IMR-90 (cell line): ENCODE results near the gene FUT7. TPM values are rescaled to one million over a fixed set of nuclear protein-coding genes. Genes with fewer than 3 reads are reported as not detected.
"Not testable (repeated sequence)": the region's sequence is repeated elsewhere in the genome, so short reads cannot be mapped to it uniquely, and the experiment has no call there.

Experiments
- ATAC-seq: fragments of 200-7000 bp; cut with Tn5 transposase; 2 replicates; pipeline ENCODE4 v1.9.1; 2020; ENCODE audit warnings: low read depth, mild to moderate bottlenecking, moderate library complexity
- BruUV-seq: library from RNA; stranded (reverse); fragments of 400-500 nt; replicated peaks from 2 replicates; lab custom pipeline; 2021; lab: Mats Ljungman, UMichigan
- CTCF ChIA-PET: fragments of 300-600 bp; formaldehyde crosslinking; extraction: SDS; loops from one replicate; lab custom pipeline; 2021; ENCODE audit warnings: antibody characterized with exemption; lab: Yijun Ruan, JAX
- POLR2A ChIA-PET: fragments of 300-600 bp; sonication (Branson Sonifier 250); formaldehyde crosslinking; loops from one replicate; lab custom pipeline; 2022; ENCODE audit warnings: antibody characterized with exemption; ENCODE audit not compliant: unreplicated experiment; lab: Charles Lee
- DNase-seq: peaks from one replicate; pipeline ENCODE4 v3.0.0; 2013
- H2AFZ ChIP-seq: replicated peaks from 2 replicates; pipeline ENCODE3; 2013; ENCODE audit warnings: low read length, mild to moderate bottlenecking; ENCODE audit not compliant: poor library complexity
- H2AK5ac ChIP-seq: 2 replicates; pipeline ENCODE4 v1.6.1; 2013; ENCODE audit warnings: low read depth, low read length, inconsistent platforms
- H2AK9ac ChIP-seq: replicated peaks from 2 replicates; pipeline ENCODE3; 2013; ENCODE audit warnings: mild to moderate bottlenecking, low read depth, low read length, moderate library complexity; ENCODE audit not compliant: poor library complexity
- H2BK120ac ChIP-seq: 2 replicates; pipeline ENCODE4 v1.6.1; 2013; ENCODE audit warnings: low read depth, low read length, inconsistent platforms
- H2BK15ac ChIP-seq: 3 replicates; pipeline ENCODE4 v1.6.1; 2013; ENCODE audit warnings: low read depth, low read length, inconsistent platforms
- H2BK20ac ChIP-seq: 2 replicates; pipeline ENCODE4 v1.6.1; 2013; ENCODE audit warnings: low read depth, mild to moderate bottlenecking, inconsistent platforms, low read length, moderate library complexity
- H2BK5ac ChIP-seq: 2 replicates; pipeline ENCODE4 v1.6.1; 2013; ENCODE audit warnings: mild to moderate bottlenecking, low read depth, low read length, inconsistent platforms; ENCODE audit not compliant: poor library complexity, severe bottlenecking
- H3K14ac ChIP-seq: replicated peaks from 2 replicates; pipeline ENCODE4 v1.6.1; 2013; ENCODE audit warnings: low read depth, low read length, inconsistent platforms
- H3K18ac ChIP-seq: 2 replicates; pipeline ENCODE4 v1.6.1; 2013; ENCODE audit warnings: low read depth, low read length, control low read depth
- H3K23ac ChIP-seq: 2 replicates; pipeline ENCODE4 v1.6.1; 2013; ENCODE audit warnings: low read depth, low read length, inconsistent platforms
- H3K27ac ChIP-seq: 2 replicates; pipeline ENCODE4 v1.5.1; 2013; ENCODE audit warnings: mild to moderate bottlenecking, control low read depth, low read length; ENCODE audit not compliant: insufficient read depth
- H3K27me3 ChIP-seq: 2 replicates; pipeline ENCODE4 v1.6.1; 2013; ENCODE audit warnings: low read length; ENCODE audit not compliant: control insufficient read depth, insufficient read depth
- H3K36me3 ChIP-seq: 2 replicates; pipeline ENCODE4 v1.6.1; 2013; ENCODE audit warnings: low read length, mixed read lengths; ENCODE audit not compliant: control insufficient read depth, insufficient read depth
- H3K4ac ChIP-seq: 2 replicates; pipeline ENCODE4 v1.6.1; 2013; ENCODE audit warnings: low read depth, low read length, inconsistent platforms
- H3K4me1 ChIP-seq: 2 replicates; pipeline ENCODE4 v1.6.1; 2013; ENCODE audit warnings: low read length, mixed read lengths; ENCODE audit not compliant: control insufficient read depth, insufficient read depth
- H3K4me2 ChIP-seq: 2 replicates; pipeline ENCODE4 v1.6.1; 2013; ENCODE audit warnings: low read depth, mild to moderate bottlenecking, control low read depth, low read length, moderate library complexity
- H3K4me3 ChIP-seq: 2 replicates; pipeline ENCODE4 v1.5.1; 2013; ENCODE audit warnings: low read depth, mild to moderate bottlenecking, control low read depth, low read length, moderate library complexity; ENCODE audit not compliant: insufficient read depth
- H3K56ac ChIP-seq: 2 replicates; pipeline ENCODE4 v1.6.1; 2013; ENCODE audit warnings: low read length, inconsistent platforms; ENCODE audit not compliant: insufficient read depth; ENCODE audit errors: extremely low read depth
- H3K79me1 ChIP-seq, 2 experiments: 2 replicates each; pipeline ENCODE4 v1.6.1; 2013; ENCODE audit warnings: low read length in 2 of 2, inconsistent platforms in 1 of 2, low read depth in 1 of 2
- H3K9ac ChIP-seq: 2 replicates; pipeline ENCODE4 v1.6.1; 2013; ENCODE audit warnings: low read depth, low read length, control low read depth
- H3K9me1 ChIP-seq: 2 replicates; pipeline ENCODE4 v1.6.1; 2013; ENCODE audit warnings: low read length, inconsistent platforms; ENCODE audit not compliant: insufficient read depth
- H3K9me3 ChIP-seq: 2 replicates; pipeline ENCODE4 v1.6.1; 2013; ENCODE audit warnings: low read length; ENCODE audit not compliant: control insufficient read depth, insufficient read depth
- H4K20me1 ChIP-seq: 2 replicates; pipeline ENCODE4 v1.6.1; 2013; ENCODE audit warnings: low read length, inconsistent platforms; ENCODE audit not compliant: insufficient read depth
- H4K5ac ChIP-seq: 2 replicates; pipeline ENCODE4 v1.6.1; 2013; ENCODE audit warnings: mild to moderate bottlenecking, low read depth, low read length, control low read depth
- H4K8ac ChIP-seq, 2 experiments: 2 replicates each; pipeline ENCODE4 v1.6.1; 2013; ENCODE audit warnings: low read depth in 2 of 2, low read length in 2 of 2, control low read depth in 1 of 2, inconsistent platforms in 1 of 2
- H4K91ac ChIP-seq: 2 replicates; pipeline ENCODE4 v1.6.1; 2013; ENCODE audit warnings: low read depth, low read length, inconsistent platforms; ENCODE audit not compliant: insufficient read depth
- WGBS, 2 experiments: methylation state at CpG; one replicate each; pipeline versions ENCODE4 v1.1.5 to v1.1.7; 2013; ENCODE audit warnings: missing lambda C conversion rate in 2 of 2; ENCODE audit not compliant: insufficient read length in 1 of 2; ENCODE audit errors: extremely low coverage in 2 of 2; 5-methylcytosine and 5-hydroxymethylcytosine counted together
- dilution Hi-C: fragments of 300-500 bp; cut with HindIII; formaldehyde crosslinking; loops from one replicate; pipeline ENCODE4 v1.14.3; 2018; ENCODE audit warnings: low sequenced_read_pairs; ENCODE audit not compliant: unreplicated experiment
- in situ Hi-C: fragments of 300-500 bp; cut with MboI; formaldehyde crosslinking; loops from 3 replicates; pipeline ENCODE4 v1.14.3; 2019; ENCODE audit warnings: low sequenced_read_pairs, inconsistent platforms, mixed read lengths
- intact Hi-C: fragments of 100-400 bp; cut with micrococcal nuclease; formaldehyde crosslinking; loops from 2 replicates; pipeline ENCODE4 v1.10.0; 2022
- polyA plus RNA-seq, 3 experiments: library from polyadenylated mRNA; depleted of rRNA; stranded (reverse); fragments of >200 nt; gene quantifications; 2 replicates each; pipeline ENCODE4 v1.2.3, GENCODE V29; 2012; ENCODE audit warnings: low replicate concordance in 1 of 3
- total RNA-seq: library from RNA; depleted of rRNA; stranded (reverse); fragments of >200 nt; gene quantifications from 2 replicates; pipeline ENCODE4 v1.2.3, GENCODE V29; 2012

The FUT7 gene
- total and polyA plus RNA-seq, 2 of the 4 experiments (the other 2 are of a cell fraction): not detected

GRCh38 chr9:137033481-137033880 lies 1.6 kb upstream of the FUT7 start:
- H4K5ac ChIP-seq, BruUV-seq, H3K18ac ChIP-seq, DNase-seq, H3K14ac ChIP-seq, H2BK120ac ChIP-seq, H4K91ac ChIP-seq, dilution Hi-C loops, H2BK5ac ChIP-seq, H3K27me3 ChIP-seq, H3K9ac ChIP-seq, H2BK15ac ChIP-seq, H3K4me2 ChIP-seq, H2BK20ac ChIP-seq, POLR2A ChIA-PET, H2AK5ac ChIP-seq, H4K20me1 ChIP-seq, H3K23ac ChIP-seq, H3K4me3 ChIP-seq, H3K4ac ChIP-seq, H3K9me3 ChIP-seq, H3K36me3 ChIP-seq, intact Hi-C loops, H3K79me1 ChIP-seq, H3K56ac ChIP-seq, H4K8ac ChIP-seq, H2AK9ac ChIP-seq, H2AFZ ChIP-seq, H3K27ac ChIP-seq, ATAC-seq, H3K4me1 ChIP-seq, H3K9me1 ChIP-seq: not testable (repeated sequence)
- CTCF ChIA-PET: interaction anchor here (2.2 kb wide), 1 partner anchor 13 kb away, joined by 14 read pairs; the partner anchor contains the start of gene NPDC1
- in situ Hi-C loops: loop anchor here (10.0 kb wide), 1 partner anchor 249 kb away; no protein-coding TSS in a partner anchor
- no CpG with 5 or more reads among the region's 5 CpGs for WGBS, 2 experiments
